OCI-M2 (cell line): Measurements from ENCODE around the gene RNGTT.
"Not testable (repeated sequence)": the region's sequence is repeated elsewhere in the genome, so short reads cannot be mapped to it uniquely, and the experiment has no call there.

Source experiments
- DNase-seq: peaks from one replicate; lab custom pipeline; 2025; ENCODE audit not compliant: unreplicated experiment; lab: John Stamatoyannopoulos, UW

RNGTT gene

GRCh38 chr6:88963139-88964090, at the start of gene RNGTT:
Gene RNGTT (minus strand): TSS chr6:88963618. CDS start chr6:88963409, 209 bp downstream.
- DNase-seq, result peak; percentile 92

- no peak for DNase-seq
Measured at GRCh38 chr6:89011436-89011835, 48.0 kb upstream of the RNGTT start.

GRCh38 chr6:89010825-89011224, 47.4 kb upstream of the RNGTT start:
- no peak for DNase-seq

- DNase-seq, result no peak
Measured at GRCh38 chr6:89009624-89010059, 46.2 kb upstream of the RNGTT start.

- DNase-seq, result no peak
Measured at GRCh38 chr6:89008815-89009374, 45.5 kb upstream of the RNGTT start.

- DNase-seq, result no peak
Measured at GRCh38 chr6:89008001-89008814, 44.8 kb upstream of the RNGTT start.

- DNase-seq, result no peak
Measured at GRCh38 chr6:89007209-89008000, 44.0 kb upstream of the RNGTT start.

GRCh38 chr6:89002523-89002922, 39.1 kb upstream of the RNGTT start:
- no peak for DNase-seq

- DNase-seq, result no peak
Measured at GRCh38 chr6:88997327-88997726, 33.9 kb upstream of the RNGTT start.

GRCh38 chr6:88992741-88993552, 29.5 kb upstream of the RNGTT start:
- DNase-seq, result no peak

GRCh38 chr6:88989215-88989614, 25.8 kb upstream of the RNGTT start:
- no peak for DNase-seq

- DNase-seq, result no peak
Measured at GRCh38 chr6:88987922-88988321, 24.5 kb upstream of the RNGTT start.

GRCh38 chr6:88985901-88986300, 22.5 kb upstream of the RNGTT start:
- no peak for DNase-seq

- no peak for DNase-seq
Measured at GRCh38 chr6:88984606-88985005, 21.2 kb upstream of the RNGTT start.

GRCh38 chr6:88984152-88984551, 20.7 kb upstream of the RNGTT start:
- DNase-seq, result no peak

GRCh38 chr6:88983532-88983931, 20.1 kb upstream of the RNGTT start:
- no peak for DNase-seq

GRCh38 chr6:88983129-88983528, 19.7 kb upstream of the RNGTT start:
- not testable (repeated sequence) for DNase-seq

- peak; percentile 38 for DNase-seq
Measured at GRCh38 chr6:88982720-88983119, 19.3 kb upstream of the RNGTT start.

- no peak for DNase-seq
Measured at GRCh38 chr6:88975369-88975768, 12.0 kb upstream of the RNGTT start.
